Epithelial cell of alveolus of lung (primary cell): ENCODE results near the gene DNAH5. TPM values are rescaled to one million over a fixed set of nuclear protein-coding genes. Genes with fewer than 3 reads are reported as not detected.

Experiments
- total RNA-seq: library from RNA; depleted of rRNA; stranded (reverse); fragments of >200 nt; gene quantifications from 2 replicates; pipeline ENCODE4 v1.2.1, GENCODE V29; 2015

The DNAH5 gene, protein sequence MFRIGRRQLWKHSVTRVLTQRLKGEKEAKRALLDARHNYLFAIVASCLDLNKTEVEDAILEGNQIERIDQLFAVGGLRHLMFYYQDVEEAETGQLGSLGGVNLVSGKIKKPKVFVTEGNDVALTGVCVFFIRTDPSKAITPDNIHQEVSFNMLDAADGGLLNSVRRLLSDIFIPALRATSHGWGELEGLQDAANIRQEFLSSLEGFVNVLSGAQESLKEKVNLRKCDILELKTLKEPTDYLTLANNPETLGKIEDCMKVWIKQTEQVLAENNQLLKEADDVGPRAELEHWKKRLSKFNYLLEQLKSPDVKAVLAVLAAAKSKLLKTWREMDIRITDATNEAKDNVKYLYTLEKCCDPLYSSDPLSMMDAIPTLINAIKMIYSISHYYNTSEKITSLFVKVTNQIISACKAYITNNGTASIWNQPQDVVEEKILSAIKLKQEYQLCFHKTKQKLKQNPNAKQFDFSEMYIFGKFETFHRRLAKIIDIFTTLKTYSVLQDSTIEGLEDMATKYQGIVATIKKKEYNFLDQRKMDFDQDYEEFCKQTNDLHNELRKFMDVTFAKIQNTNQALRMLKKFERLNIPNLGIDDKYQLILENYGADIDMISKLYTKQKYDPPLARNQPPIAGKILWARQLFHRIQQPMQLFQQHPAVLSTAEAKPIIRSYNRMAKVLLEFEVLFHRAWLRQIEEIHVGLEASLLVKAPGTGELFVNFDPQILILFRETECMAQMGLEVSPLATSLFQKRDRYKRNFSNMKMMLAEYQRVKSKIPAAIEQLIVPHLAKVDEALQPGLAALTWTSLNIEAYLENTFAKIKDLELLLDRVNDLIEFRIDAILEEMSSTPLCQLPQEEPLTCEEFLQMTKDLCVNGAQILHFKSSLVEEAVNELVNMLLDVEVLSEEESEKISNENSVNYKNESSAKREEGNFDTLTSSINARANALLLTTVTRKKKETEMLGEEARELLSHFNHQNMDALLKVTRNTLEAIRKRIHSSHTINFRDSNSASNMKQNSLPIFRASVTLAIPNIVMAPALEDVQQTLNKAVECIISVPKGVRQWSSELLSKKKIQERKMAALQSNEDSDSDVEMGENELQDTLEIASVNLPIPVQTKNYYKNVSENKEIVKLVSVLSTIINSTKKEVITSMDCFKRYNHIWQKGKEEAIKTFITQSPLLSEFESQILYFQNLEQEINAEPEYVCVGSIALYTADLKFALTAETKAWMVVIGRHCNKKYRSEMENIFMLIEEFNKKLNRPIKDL (N-terminal part only)
- total RNA-seq, result 1.3 and 1.7 TPM in 2 replicates

DNA sequence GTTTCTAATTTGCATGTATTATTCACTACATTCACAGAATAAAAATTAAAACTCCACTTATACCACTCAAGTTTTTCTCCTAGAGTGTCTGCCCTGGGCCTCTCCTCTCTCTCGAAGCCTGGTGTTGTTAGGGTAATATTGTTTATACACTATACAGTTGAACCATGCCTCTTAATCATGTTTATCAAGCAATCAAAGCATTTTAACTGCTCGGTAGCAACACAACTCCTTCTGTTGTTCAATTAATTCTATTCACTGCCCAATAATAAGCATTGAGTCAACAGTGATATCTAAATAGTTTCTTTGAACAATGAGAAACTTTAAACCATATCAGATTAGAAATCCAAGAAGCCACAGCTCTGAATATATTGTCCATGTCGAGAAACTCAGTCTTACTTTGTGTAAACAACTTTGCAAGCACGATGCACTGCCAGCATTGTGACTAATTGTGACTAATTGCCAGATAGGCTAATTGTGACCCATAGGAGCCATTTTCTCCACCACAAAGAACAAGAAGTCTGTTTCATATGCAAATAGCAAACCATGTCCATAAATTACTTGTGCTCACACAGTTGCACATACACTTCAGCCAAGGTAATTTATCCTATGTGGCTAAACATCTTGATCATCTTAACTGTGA is at the start of gene DNAH5:
DNAH5 (minus strand) TSS at position 129 of the 640 bp plus-strand sequence. CDS start 250 bp downstream, outside the sequence.

Other genes with a start within 250 kb of the DNAH5 start
- gene TRIO, start 198.7 kb upstream of the DNAH5 start, total RNA-seq, result 61.3 and 133 TPM in 2 replicates